ENCODE measurements around the gene CLEC10A. TPM values are rescaled to one million over a fixed set of nuclear protein-coding genes. Genes with fewer than 3 reads are reported as not detected.

Gene CLEC10A
- total and polyA plus RNA-seq, 2 experiments from 2014 or later, result not detected

DNA sequence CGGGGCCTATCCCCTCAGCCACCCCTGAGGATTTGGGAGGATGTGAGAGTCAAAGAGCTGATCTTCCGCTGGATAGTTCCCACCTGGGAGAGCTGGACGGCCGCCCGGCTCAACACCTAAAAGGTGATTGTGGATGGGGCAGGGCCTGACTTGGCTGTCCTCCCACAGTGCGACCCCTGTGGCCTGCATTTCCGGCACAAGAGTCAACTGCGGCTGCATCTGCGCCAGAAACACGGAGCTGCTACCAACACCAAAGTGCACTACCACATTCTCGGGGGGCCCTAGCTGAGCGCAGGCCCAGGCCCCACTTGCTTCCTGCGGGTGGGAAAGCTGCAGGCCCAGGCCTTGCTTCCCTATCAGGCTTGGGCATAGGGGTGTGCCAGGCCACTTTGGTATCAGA, 52.7 kb downstream of the CLEC10A start:
- peaks cover 10% of the 10 kb centered on the region; the same call in 1 of the 2 replicates for H3K4me1 ChIP-seq (ENCODE audit: insufficient read depth)
- Mint-ChIP-seq H3K4me3 (no peak overlapping the region), H3K27ac (no peak overlapping the region), H3K27me3 (ENCODE audit: insufficient read depth, low read depth, poor library complexity) (peaks cover 26% of the 10 kb centered on the region), H3K9me3 (no peaks in the 10 kb centered on the region), H3K36me3 (ENCODE audit: low read depth) (peaks cover 21% of the 10 kb centered on the region), H3K4me1 (peaks cover 11% of the 10 kb centered on the region)
- no peaks in the 10 kb centered on the region for H3K9me2 ChIP-seq (ENCODE audit: insufficient read depth)
- TF ChIP-seq, protein P1, sequence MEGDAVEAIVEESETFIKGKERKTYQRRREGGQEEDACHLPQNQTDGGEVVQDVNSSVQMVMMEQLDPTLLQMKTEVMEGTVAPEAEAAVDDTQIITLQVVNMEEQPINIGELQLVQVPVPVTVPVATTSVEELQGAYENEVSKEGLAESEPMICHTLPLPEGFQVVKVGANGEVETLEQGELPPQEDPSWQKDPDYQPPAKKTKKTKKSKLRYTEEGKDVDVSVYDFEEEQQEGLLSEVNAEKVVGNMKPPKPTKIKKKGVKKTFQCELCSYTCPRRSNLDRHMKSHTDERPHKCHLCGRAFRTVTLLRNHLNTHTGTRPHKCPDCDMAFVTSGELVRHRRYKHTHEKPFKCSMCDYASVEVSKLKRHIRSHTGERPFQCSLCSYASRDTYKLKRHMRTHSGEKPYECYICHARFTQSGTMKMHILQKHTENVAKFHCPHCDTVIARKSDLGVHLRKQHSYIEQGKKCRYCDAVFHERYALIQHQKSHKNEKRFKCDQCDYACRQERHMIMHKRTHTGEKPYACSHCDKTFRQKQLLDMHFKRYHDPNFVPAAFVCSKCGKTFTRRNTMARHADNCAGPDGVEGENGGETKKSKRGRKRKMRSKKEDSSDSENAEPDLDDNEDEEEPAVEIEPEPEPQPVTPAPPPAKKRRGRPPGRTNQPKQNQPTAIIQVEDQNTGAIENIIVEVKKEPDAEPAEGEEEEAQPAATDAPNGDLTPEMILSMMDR (conservative IDR thresholded peaks at IDR 0.05; ENCODE audit: low read depth in 2 of 2), result no peak
- TF ChIP-seq CREB1 (CRISPR knock-in tag; IDR thresholded peaks at IDR 0.05; ENCODE audit: low read depth), result no peak
- no peak for TF ChIP-seq EZH2 (IDR thresholded peaks at IDR 0.05; ENCODE audit: low read depth, unreplicated experiment)
- TF ChIP-seq, protein P2, sequence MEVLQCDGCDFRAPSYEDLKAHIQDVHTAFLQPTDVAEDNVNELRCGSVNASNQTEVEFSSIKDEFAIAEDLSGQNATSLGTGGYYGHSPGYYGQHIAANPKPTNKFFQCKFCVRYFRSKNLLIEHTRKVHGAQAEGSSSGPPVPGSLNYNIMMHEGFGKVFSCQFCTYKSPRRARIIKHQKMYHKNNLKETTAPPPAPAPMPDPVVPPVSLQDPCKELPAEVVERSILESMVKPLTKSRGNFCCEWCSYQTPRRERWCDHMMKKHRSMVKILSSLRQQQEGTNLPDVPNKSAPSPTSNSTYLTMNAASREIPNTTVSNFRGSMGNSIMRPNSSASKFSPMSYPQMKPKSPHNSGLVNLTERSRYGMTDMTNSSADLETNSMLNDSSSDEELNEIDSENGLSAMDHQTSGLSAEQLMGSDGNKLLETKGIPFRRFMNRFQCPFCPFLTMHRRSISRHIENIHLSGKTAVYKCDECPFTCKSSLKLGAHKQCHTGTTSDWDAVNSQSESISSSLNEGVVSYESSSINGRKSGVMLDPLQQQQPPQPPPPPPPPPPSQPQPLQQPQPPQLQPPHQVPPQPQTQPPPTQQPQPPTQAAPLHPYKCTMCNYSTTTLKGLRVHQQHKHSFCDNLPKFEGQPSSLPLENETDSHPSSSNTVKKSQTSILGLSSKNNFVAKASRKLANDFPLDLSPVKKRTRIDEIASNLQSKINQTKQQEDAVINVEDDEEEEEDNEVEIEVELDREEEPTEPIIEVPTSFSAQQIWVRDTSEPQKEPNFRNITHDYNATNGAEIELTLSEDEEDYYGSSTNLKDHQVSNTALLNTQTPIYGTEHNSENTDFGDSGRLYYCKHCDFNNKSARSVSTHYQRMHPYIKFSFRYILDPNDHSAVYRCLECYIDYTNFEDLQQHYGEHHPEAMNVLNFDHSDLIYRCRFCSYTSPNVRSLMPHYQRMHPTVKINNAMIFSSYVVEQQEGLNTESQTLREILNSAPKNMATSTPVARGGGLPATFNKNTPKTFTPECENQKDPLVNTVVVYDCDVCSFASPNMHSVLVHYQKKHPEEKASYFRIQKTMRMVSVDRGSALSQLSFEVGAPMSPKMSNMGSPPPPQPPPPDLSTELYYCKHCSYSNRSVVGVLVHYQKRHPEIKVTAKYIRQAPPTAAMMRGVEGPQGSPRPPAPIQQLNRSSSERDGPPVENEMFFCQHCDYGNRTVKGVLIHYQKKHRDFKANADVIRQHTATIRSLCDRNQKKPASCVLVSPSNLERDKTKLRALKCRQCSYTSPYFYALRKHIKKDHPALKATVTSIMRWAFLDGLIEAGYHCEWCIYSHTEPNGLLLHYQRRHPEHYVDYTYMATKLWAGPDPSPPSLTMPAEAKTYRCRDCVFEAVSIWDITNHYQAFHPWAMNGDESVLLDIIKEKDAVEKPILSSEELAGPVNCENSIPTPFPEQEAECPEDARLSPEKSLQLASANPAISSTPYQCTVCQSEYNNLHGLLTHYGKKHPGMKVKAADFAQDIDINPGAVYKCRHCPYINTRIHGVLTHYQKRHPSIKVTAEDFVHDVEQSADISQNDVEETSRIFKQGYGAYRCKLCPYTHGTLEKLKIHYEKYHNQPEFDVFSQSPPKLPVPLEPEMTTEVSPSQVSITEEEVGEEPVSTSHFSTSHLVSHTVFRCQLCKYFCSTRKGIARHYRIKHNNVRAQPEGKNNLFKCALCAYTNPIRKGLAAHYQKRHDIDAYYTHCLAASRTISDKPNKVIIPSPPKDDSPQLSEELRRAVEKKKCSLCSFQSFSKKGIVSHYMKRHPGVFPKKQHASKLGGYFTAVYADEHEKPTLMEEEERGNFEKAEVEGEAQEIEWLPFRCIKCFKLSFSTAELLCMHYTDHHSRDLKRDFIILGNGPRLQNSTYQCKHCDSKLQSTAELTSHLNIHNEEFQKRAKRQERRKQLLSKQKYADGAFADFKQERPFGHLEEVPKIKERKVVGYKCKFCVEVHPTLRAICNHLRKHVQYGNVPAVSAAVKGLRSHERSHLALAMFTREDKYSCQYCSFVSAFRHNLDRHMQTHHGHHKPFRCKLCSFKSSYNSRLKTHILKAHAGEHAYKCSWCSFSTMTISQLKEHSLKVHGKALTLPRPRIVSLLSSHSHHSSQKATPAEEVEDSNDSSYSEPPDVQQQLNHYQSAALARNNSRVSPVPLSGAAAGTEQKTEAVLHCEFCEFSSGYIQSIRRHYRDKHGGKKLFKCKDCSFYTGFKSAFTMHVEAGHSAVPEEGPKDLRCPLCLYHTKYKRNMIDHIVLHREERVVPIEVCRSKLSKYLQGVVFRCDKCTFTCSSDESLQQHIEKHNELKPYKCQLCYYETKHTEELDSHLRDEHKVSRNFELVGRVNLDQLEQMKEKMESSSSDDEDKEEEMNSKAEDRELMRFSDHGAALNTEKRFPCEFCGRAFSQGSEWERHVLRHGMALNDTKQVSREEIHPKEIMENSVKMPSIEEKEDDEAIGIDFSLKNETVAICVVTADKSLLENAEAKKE (CRISPR knock-in tag; IDR thresholded peaks at IDR 0.05), result no peak
- TF ChIP-seq REST (IDR thresholded peaks at IDR 0.05; ENCODE audit: unreplicated experiment), result no peak
- TF ChIP-seq ZNF331 (CRISPR knock-in tag; IDR thresholded peaks at IDR 0.05; ENCODE audit: low read depth), result no peak
- no peak for TF ChIP-seq EZH2phosphoT487 (IDR thresholded peaks at IDR 0.05; ENCODE audit: unreplicated experiment)
- TF ChIP-seq JUNB (IDR thresholded peaks at IDR 0.05; ENCODE audit: unreplicated experiment), result no peak
- TF ChIP-seq, protein P3, sequence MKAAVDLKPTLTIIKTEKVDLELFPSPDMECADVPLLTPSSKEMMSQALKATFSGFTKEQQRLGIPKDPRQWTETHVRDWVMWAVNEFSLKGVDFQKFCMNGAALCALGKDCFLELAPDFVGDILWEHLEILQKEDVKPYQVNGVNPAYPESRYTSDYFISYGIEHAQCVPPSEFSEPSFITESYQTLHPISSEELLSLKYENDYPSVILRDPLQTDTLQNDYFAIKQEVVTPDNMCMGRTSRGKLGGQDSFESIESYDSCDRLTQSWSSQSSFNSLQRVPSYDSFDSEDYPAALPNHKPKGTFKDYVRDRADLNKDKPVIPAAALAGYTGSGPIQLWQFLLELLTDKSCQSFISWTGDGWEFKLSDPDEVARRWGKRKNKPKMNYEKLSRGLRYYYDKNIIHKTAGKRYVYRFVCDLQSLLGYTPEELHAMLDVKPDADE (IDR thresholded peaks at IDR 0.05), result no peak
- no peak for TF ChIP-seq POLR2AphosphoS5 (IDR thresholded peaks at IDR 0.05; ENCODE audit: low read depth)
- peaks cover 12% of the 10 kb centered on the region for H3K27me3 ChIP-seq (ENCODE audit: insufficient read depth)
- H3K4me3 ChIP-seq, result no peak overlapping the region
- H3F3A ChIP-seq (replicated peaks; ENCODE audit: low read depth), result 0 out of 2 replicates have a peak, but pooled peaks cover 2% of the 10 kb centered on the region
- H2AFZ ChIP-seq, result no peak overlapping the region
- DNase-seq (ENCODE audit: low spot score) (peak; percentile 34), ATAC-seq (no peak)
- no peaks in the 10 kb centered on the region for H3K36me3 ChIP-seq (ENCODE audit: insufficient read depth)
- H3K27ac ChIP-seq (ENCODE audit: low read depth), result no peak overlapping the region
- no peak overlapping the region for H3K4me2 ChIP-seq
- H3K79me2 ChIP-seq (replicated peaks; ENCODE audit: insufficient read depth), result no peaks in the 10 kb centered on the region
- H4K20me1 ChIP-seq (replicated peaks; ENCODE audit: insufficient read depth), result no peaks in the 10 kb centered on the region; the same call in 1 of the 2 replicates

All from GM23338 (cell line).